ENCODE results near the gene ZNF22. TPM values are rescaled to one million over a fixed set of nuclear protein-coding genes. Genes with fewer than 3 reads are reported as not detected.

Gene ZNF22
- polyA plus RNA-seq, 1 donor (not counting 4 experiments of a cell fraction or from before 2014, with no cell fraction given), result 9.4 TPM

DNA sequence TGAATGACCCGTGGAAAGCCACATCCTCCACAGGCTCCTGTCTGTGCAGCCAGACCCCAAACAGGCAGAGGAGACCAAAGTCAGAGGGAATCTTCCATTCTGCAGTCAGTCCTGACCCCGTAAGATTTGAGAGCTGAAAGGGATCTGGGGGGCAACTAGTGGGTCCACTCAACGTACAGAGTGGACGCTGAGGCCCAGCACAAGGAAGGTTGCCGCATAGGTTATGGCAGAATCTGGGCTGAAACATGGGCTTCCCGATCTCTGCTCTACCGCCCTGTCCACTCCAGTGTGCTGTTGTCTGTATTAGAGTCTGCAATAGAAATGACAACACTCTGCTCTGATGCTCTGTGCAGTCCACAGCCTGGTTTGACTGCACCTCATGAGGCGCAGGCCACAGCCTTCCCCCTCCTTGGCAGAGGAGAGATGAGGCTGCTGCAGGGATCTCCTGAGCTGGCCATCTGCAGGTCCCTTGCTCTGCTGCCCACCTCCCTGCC lies 7.9 kb upstream of the ZNF22 start:
- Histone ChIP-seq H3K79me2 (ENCODE audit: control insufficient read depth, insufficient read depth, low read length) (no peaks in the 10 kb centered on the region), H3K36me3 (ENCODE audit: control insufficient read depth in 2 of 2, extremely low read depth in 1 of 2, insufficient read depth in 2 of 2, low read length in 2 of 2) (no peaks in the 10 kb centered on the region), H3K27me3 (ENCODE audit: control insufficient read depth, extremely low read depth, insufficient read depth, low read length) (peaks cover 7% of the 10 kb centered on the region), H3K4me2 (ENCODE audit: control insufficient read depth, extremely low read depth, insufficient read depth, low read depth, low read length) (no peak overlapping the region), H2AFZ (ENCODE audit: control insufficient read depth, low read length) (no peak overlapping the region), H3K4me1 (ENCODE audit: control insufficient read depth, extremely low read depth, insufficient read depth, low read length) (no peaks in the 10 kb centered on the region), H4K20me1 (ENCODE audit: control insufficient read depth, extremely low read depth, insufficient read depth, low read length) (no peaks in the 10 kb centered on the region), H3K27ac (ENCODE audit: control insufficient read depth, insufficient read depth, low read length) (no peak overlapping the region), H3K9ac (ENCODE audit: control insufficient read depth, extremely low read depth, insufficient read depth, low read length) (no peak overlapping the region), H3K9me1 (ENCODE audit: control insufficient read depth, extremely low read depth, insufficient read depth, low read length) (no peaks in the 10 kb centered on the region), H3K4me3 (ENCODE audit: control insufficient read depth in 2 of 3, extremely low read depth in 1 of 3, insufficient read depth in 2 of 3, low read depth in 1 of 3, low read length in 3 of 3) (no peak overlapping the region), H3K9me3 (ENCODE audit: control insufficient read depth, low read depth, low read length) (no peaks in the 10 kb centered on the region)
- no peak for DNase-seq (ENCODE audit: low read depth, low spot score)
- dilution Hi-C loops (cut with MboI; ENCODE audit: extremely low pct_ligation_motif_present, low sequenced_read_pairs), result no loop called here
- TF ChIP-seq EZH2 (IDR thresholded peaks at IDR 0.05; ENCODE audit: low read length), result no peak
- TF ChIP-seq, protein P1, sequence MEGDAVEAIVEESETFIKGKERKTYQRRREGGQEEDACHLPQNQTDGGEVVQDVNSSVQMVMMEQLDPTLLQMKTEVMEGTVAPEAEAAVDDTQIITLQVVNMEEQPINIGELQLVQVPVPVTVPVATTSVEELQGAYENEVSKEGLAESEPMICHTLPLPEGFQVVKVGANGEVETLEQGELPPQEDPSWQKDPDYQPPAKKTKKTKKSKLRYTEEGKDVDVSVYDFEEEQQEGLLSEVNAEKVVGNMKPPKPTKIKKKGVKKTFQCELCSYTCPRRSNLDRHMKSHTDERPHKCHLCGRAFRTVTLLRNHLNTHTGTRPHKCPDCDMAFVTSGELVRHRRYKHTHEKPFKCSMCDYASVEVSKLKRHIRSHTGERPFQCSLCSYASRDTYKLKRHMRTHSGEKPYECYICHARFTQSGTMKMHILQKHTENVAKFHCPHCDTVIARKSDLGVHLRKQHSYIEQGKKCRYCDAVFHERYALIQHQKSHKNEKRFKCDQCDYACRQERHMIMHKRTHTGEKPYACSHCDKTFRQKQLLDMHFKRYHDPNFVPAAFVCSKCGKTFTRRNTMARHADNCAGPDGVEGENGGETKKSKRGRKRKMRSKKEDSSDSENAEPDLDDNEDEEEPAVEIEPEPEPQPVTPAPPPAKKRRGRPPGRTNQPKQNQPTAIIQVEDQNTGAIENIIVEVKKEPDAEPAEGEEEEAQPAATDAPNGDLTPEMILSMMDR (optimal IDR thresholded peaks at IDR 0.05 in 1 of 3, IDR thresholded peaks at IDR 0.05 in 1 of 3, conservative IDR thresholded peaks at IDR 0.05 in 1 of 3; ENCODE audit: extremely low read depth in 1 of 3, insufficient read depth in 2 of 3, low read length in 3 of 3), result no peak
- FAIRE-seq, result no peak

DNA sequence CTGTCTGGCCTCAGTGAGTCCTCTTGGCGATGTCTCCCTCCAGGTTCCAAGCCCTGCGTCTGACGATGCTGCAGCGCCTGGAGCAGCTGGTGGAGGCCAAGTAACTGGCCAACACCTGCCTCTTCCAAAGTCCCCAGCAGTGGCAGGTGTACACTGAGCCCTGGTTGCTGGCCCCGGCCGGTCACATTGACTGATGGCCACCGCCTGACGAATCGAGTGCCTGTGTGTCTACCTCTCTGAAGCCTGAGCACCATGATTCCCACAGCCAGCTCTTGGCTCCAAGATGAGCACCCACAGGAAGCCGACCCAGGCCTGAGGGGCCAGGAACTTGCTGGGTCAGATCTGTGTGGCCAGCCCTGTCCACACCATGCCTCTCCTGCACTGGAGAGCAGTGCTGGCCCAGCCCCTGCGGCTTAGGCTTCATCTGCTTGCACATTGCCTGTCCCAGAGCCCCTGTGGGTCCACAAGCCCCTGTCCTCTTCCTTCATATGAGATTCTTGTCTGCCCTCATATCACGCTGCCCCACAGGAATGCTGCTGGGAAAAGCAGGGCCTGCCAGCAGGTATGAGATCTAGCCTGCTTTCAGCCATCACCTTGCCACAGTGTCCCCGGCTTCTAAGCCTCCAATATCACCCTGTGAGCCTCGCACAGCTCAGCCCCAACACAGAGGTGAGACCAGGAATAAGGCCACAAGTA lies 7.3 kb upstream of the ZNF22 start:
- Histone ChIP-seq H4K20me1 (ENCODE audit: control insufficient read depth, extremely low read depth, insufficient read depth, low read length) (no peaks in the 10 kb centered on the region), H3K27ac (ENCODE audit: control insufficient read depth, insufficient read depth, low read length) (no peak overlapping the region), H3K27me3 (ENCODE audit: control insufficient read depth, extremely low read depth, insufficient read depth, low read length) (peaks cover 9% of the 10 kb centered on the region), H3K36me3 (ENCODE audit: control insufficient read depth in 2 of 2, extremely low read depth in 1 of 2, insufficient read depth in 2 of 2, low read length in 2 of 2) (no peaks in the 10 kb centered on the region), H3K9ac (ENCODE audit: control insufficient read depth, extremely low read depth, insufficient read depth, low read length) (no peak overlapping the region), H3K9me1 (ENCODE audit: control insufficient read depth, extremely low read depth, insufficient read depth, low read length) (no peaks in the 10 kb centered on the region), H3K4me2 (ENCODE audit: control insufficient read depth, extremely low read depth, insufficient read depth, low read depth, low read length) (no peak overlapping the region), H3K79me2 (ENCODE audit: control insufficient read depth, insufficient read depth, low read length) (no peaks in the 10 kb centered on the region), H2AFZ (ENCODE audit: control insufficient read depth, low read length) (no peak overlapping the region), H3K4me1 (ENCODE audit: control insufficient read depth, extremely low read depth, insufficient read depth, low read length) (no peaks in the 10 kb centered on the region), H3K4me3 (ENCODE audit: control insufficient read depth in 2 of 3, extremely low read depth in 1 of 3, insufficient read depth in 2 of 3, low read depth in 1 of 3, low read length in 3 of 3) (no peak overlapping the region), H3K9me3 (ENCODE audit: control insufficient read depth, low read depth, low read length) (no peaks in the 10 kb centered on the region)
- FAIRE-seq, result no peak
- TF ChIP-seq EZH2 (IDR thresholded peaks at IDR 0.05; ENCODE audit: low read length), result no peak
- TF ChIP-seq, protein P1 (optimal IDR thresholded peaks at IDR 0.05 in 1 of 3, IDR thresholded peaks at IDR 0.05 in 1 of 3, conservative IDR thresholded peaks at IDR 0.05 in 1 of 3; ENCODE audit: extremely low read depth in 1 of 3, insufficient read depth in 2 of 3, low read length in 3 of 3), result no peak
- dilution Hi-C loops (cut with MboI; ENCODE audit: extremely low pct_ligation_motif_present, low sequenced_read_pairs), result no loop called here
- no peak for DNase-seq (ENCODE audit: low read depth, low spot score)
